ENCODE results near the gene TTC28. TPM values are rescaled to one million over a fixed set of nuclear protein-coding genes. Genes with fewer than 3 reads are reported as not detected.

TTC28 gene
- total RNA-seq, 4 donors from 2014 or later: 35.1 to 138 (median 50.8) TPM

GRCh38 chr22:28006271-28006670 lies 673.4 kb downstream of the TTC28 start:
- Histone ChIP-seq H3K27me3 (no peaks in the 10 kb centered on the region), H3K4me1 (peaks cover 0 to 52% (median 18%) of the 10 kb centered on the region in 3 donors), H3K27ac (peak overlapping the region in 2 of 4 donors; percentile 16 to 65), H3K9me3 (no peaks in the 10 kb centered on the region), H3K36me3 (peaks cover 0 to 28% of the 10 kb centered on the region in 2 donors), H3K4me3 (no peak overlapping the region)
- ATAC-seq: no peak
- no peak for TF ChIP-seq POLR2AphosphoS5 (IDR thresholded peaks at IDR 0.05)
- no peak for TF ChIP-seq EP300 (IDR thresholded peaks at IDR 0.05)
- no peak for TF ChIP-seq POLR2A (IDR thresholded peaks at IDR 0.05)
- no peak for TF ChIP-seq CTCF (IDR thresholded peaks at IDR 0.05)
- 34 to 63% methylated on average over 2 to 6 of the region's 7 CpGs for WGBS, 2 donors (ENCODE audit: low coverage in 1 of 2)

GRCh38 chr22:28005513-28005912 lies 674.1 kb downstream of the TTC28 start:
- peaks cover 0 to 52% (median 18%) of the 10 kb centered on the region in 3 donors for H3K4me1 ChIP-seq
- no peak for ATAC-seq
- no CpG with 5 or more reads among the region's 6 CpGs for WGBS, 2 donors (ENCODE audit: low coverage in 1 of 2)
- no peak overlapping the region for H3K4me3 ChIP-seq
- no peaks in the 10 kb centered on the region for H3K9me3 ChIP-seq
- TF ChIP-seq CTCF (IDR thresholded peaks at IDR 0.05) (no peak), EP300 (IDR thresholded peaks at IDR 0.05) (no peak), POLR2A (IDR thresholded peaks at IDR 0.05) (no peak), POLR2AphosphoS5 (IDR thresholded peaks at IDR 0.05) (no peak)
- peak overlapping the region in 1 of 4 donors; percentile 65 for H3K27ac ChIP-seq
- peaks cover 0 to 36% of the 10 kb centered on the region in 2 donors for H3K36me3 ChIP-seq
- no peaks in the 10 kb centered on the region for H3K27me3 ChIP-seq

- no peak for TF ChIP-seq CTCF (IDR thresholded peaks at IDR 0.05)
- no peak for TF ChIP-seq POLR2AphosphoS5 (IDR thresholded peaks at IDR 0.05)
- TF ChIP-seq EP300 (IDR thresholded peaks at IDR 0.05): no peak
- TF ChIP-seq POLR2A (IDR thresholded peaks at IDR 0.05): no peak
- H3K4me1 ChIP-seq: peaks cover 0 to 39% (median 18%) of the 10 kb centered on the region in 3 donors
- ATAC-seq: no peak
- no peaks in the 10 kb centered on the region for H3K27me3 ChIP-seq
- peaks cover 0 to 51% of the 10 kb centered on the region in 2 donors for H3K36me3 ChIP-seq
- no peaks in the 10 kb centered on the region for H3K9me3 ChIP-seq
- WGBS, 2 donors (ENCODE audit: low coverage in 1 of 2): 80 to 90% methylated on average over 1 to 2 of the region's 6 CpGs
- H3K27ac ChIP-seq: no peak overlapping the region
- no peak overlapping the region for H3K4me3 ChIP-seq
These were observed 675.6 kb downstream of the TTC28 start for GRCh38 chr22:28004021-28004420.

GRCh38 chr22:28002863-28003565 lies 676.6 kb downstream of the TTC28 start:
- WGBS, 2 donors (ENCODE audit: low coverage in 1 of 2): 68 to 100% methylated on average over 4 to 5 of the region's 8 CpGs

More at GRCh38 chr22:28002863-28003565, 676.6 kb downstream of the TTC28 start:
- H3K36me3 ChIP-seq: peaks cover 0 to 61% of the 10 kb centered on the region in 2 donors
- TF ChIP-seq EP300 (IDR thresholded peaks at IDR 0.05) (no peak), POLR2AphosphoS5 (IDR thresholded peaks at IDR 0.05) (no peak), POLR2A (IDR thresholded peaks at IDR 0.05) (no peak), CTCF (IDR thresholded peaks at IDR 0.05) (no peak)
- ATAC-seq: peak; percentile 44
- H3K27ac ChIP-seq: no peak overlapping the region
- H3K27me3 ChIP-seq: no peaks in the 10 kb centered on the region
- H3K4me3 ChIP-seq: no peak overlapping the region
- H3K4me1 ChIP-seq: peaks cover 0 to 29% (median 13%) of the 10 kb centered on the region in 3 donors
- H3K9me3 ChIP-seq: no peaks in the 10 kb centered on the region

Data from gastroesophageal sphincter (tissue), 4 donors.